Activated CD4-positive, alpha-beta T cell treated with anti-CD3 and anti-CD28 coated beads for 4 hours (primary cell): Measurements from ENCODE around the gene FAM78B.

Experiments used
- DNase-seq, 2 donors: peaks; one replicate each; pipeline ENCODE4 v3.0.0-alpha.2; 2020

The FAM78B gene

GRCh38 chr1:166063701-166064100 lies 103.1 kb downstream of the FAM78B start:
- DNase-seq: no peak

- DNase-seq: no peak
These were observed 104.3 kb downstream of the FAM78B start for GRCh38 chr1:166062421-166063070.

- DNase-seq: no peak
These were observed 109.2 kb downstream of the FAM78B start for GRCh38 chr1:166057650-166058049.

GRCh38 chr1:166053395-166053794 lies 113.4 kb downstream of the FAM78B start:
- DNase-seq: no peak

GRCh38 chr1:166040202-166040997 lies 126.4 kb downstream of the FAM78B start:
- no peak for DNase-seq

GRCh38 chr1:166039436-166040201 lies 127.2 kb downstream of the FAM78B start:
- no peak for DNase-seq

- no peak for DNase-seq
These were observed 130.7 kb downstream of the FAM78B start for GRCh38 chr1:166036092-166036491.

- DNase-seq: no peak
These were observed 134.0 kb downstream of the FAM78B start for GRCh38 chr1:166032572-166033371.

GRCh38 chr1:166031932-166032571 lies 134.7 kb downstream of the FAM78B start:
- no peak for DNase-seq

GRCh38 chr1:166029196-166029945 lies 137.4 kb downstream of the FAM78B start:
- DNase-seq: no peak

GRCh38 chr1:166026555-166026954 lies 140.2 kb downstream of the FAM78B start:
- no peak for DNase-seq

GRCh38 chr1:166026143-166026542 lies 140.7 kb downstream of the FAM78B start:
- DNase-seq: no peak

GRCh38 chr1:166020210-166020609 lies 146.6 kb downstream of the FAM78B start:
- DNase-seq: no peak
